HL-60/S4 treated with retinoic acid at 250 ng/mL for 4 days and 3 days (cell line): Measurements from ENCODE around the gene FBXL16.

Experiments
- in situ Hi-C: fragments of 300-500 bp; cut with MboI; formaldehyde crosslinking; loops from 2 replicates; pipeline ENCODE4 v1.7.0; 2022; ENCODE audit warnings: low sequenced_read_pairs

Gene FBXL16

GRCh38 chr16:711548-712320 lies 6.1 kb upstream of the FBXL16 start:
- in situ Hi-C loops = loop anchor here (25.0 kb wide), 1 partner anchor 351 kb away; the partner anchor contains the start of gene SSTR5

GRCh38 chr16:711084-711483 lies 5.5 kb upstream of the FBXL16 start:
- in situ Hi-C loops = loop anchor here (25.0 kb wide), 1 partner anchor 351 kb away; the partner anchor contains the start of gene SSTR5

GRCh38 chr16:710500-711075 lies 5.0 kb upstream of the FBXL16 start:
- in situ Hi-C loops = loop anchor here (25.0 kb wide), 1 partner anchor 352 kb away; the partner anchor contains the start of gene SSTR5

GRCh38 chr16:709566-710499 lies 4.2 kb upstream of the FBXL16 start:
- in situ Hi-C loops = loop anchor here (25.0 kb wide), 1 partner anchor 352 kb away; the partner anchor contains the start of gene SSTR5

GRCh38 chr16:708959-709358 lies 3.4 kb upstream of the FBXL16 start:
- in situ Hi-C loops = loop anchor here (25.0 kb wide), 1 partner anchor 353 kb away; the partner anchor contains the start of gene SSTR5

- in situ Hi-C loops = loop anchor here (25.0 kb wide), 1 partner anchor 354 kb away; the partner anchor contains the start of gene SSTR5
Measured at GRCh38 chr16:708019-708418, 2.4 kb upstream of the FBXL16 start.

- in situ Hi-C loops = loop anchor here (25.0 kb wide), 1 partner anchor 355 kb away; the partner anchor contains the start of gene SSTR5
Measured at GRCh38 chr16:707062-707538, 1.5 kb upstream of the FBXL16 start.

GRCh38 chr16:706189-707061 lies 824 bp upstream of the FBXL16 start:
- in situ Hi-C loops = loop anchor here (25.0 kb wide), 1 partner anchor 356 kb away; the partner anchor contains the start of gene SSTR5

- in situ Hi-C loops = loop anchor here (25.0 kb wide), 1 partner anchor 358 kb away; the partner anchor contains the start of gene SSTR5
Measured at GRCh38 chr16:704552-705380, 835 bp downstream of the FBXL16 start.

- in situ Hi-C loops = loop anchor here (25.0 kb wide), 1 partner anchor 358 kb away; the partner anchor contains the start of gene SSTR5
Measured at GRCh38 chr16:704047-704446, 1.6 kb downstream of the FBXL16 start.

GRCh38 chr16:703406-703805 lies 2.2 kb downstream of the FBXL16 start:
- in situ Hi-C loops = loop anchor here (25.0 kb wide), 1 partner anchor 359 kb away; the partner anchor contains the start of gene SSTR5

GRCh38 chr16:702341-702740 lies 3.3 kb downstream of the FBXL16 start:
- in situ Hi-C loops = loop anchor here (25.0 kb wide), 1 partner anchor 360 kb away; the partner anchor contains the start of gene SSTR5

GRCh38 chr16:700684-701584 lies 4.7 kb downstream of the FBXL16 start:
- in situ Hi-C loops = loop anchor here (25.0 kb wide), 1 partner anchor 361 kb away; the partner anchor contains the start of gene SSTR5

- in situ Hi-C loops = no loop called here
Measured at GRCh38 chr16:698911-699671, 6.5 kb downstream of the FBXL16 start.

GRCh38 chr16:695355-696089 lies 10.1 kb downstream of the FBXL16 start:
- in situ Hi-C loops = no loop called here

- in situ Hi-C loops = no loop called here
Measured at GRCh38 chr16:694863-695354, 10.7 kb downstream of the FBXL16 start.
